ENCODE data around the gene TRPM6.

The TRPM6 gene

GRCh38 chr9:74718709-74719108 is 169.0 kb downstream of the TRPM6 start:
- DNase-seq (ENCODE audit: low read depth in 2 of 2): no peak

- no peak for DNase-seq (ENCODE audit: low read depth in 2 of 2)
Observed at GRCh38 chr9:74711341-74711740, 176.4 kb downstream of the TRPM6 start.

- no peak for DNase-seq (ENCODE audit: low read depth in 2 of 2)
Observed at GRCh38 chr9:74697535-74697934, 190.2 kb downstream of the TRPM6 start.

- no peak for DNase-seq (ENCODE audit: low read depth in 2 of 2)
Observed at GRCh38 chr9:74696520-74696919, 191.2 kb downstream of the TRPM6 start.

- no peak for DNase-seq (ENCODE audit: low read depth in 2 of 2)
Observed at GRCh38 chr9:74691058-74691457, 196.7 kb downstream of the TRPM6 start.

GRCh38 chr9:74683322-74683721 is 204.4 kb downstream of the TRPM6 start:
- DNase-seq (ENCODE audit: low read depth in 2 of 2): no peak

- no peak for DNase-seq (ENCODE audit: low read depth in 2 of 2)
Observed at GRCh38 chr9:74681906-74682305, 205.8 kb downstream of the TRPM6 start.

- DNase-seq (ENCODE audit: low read depth in 2 of 2): no peak
Observed at GRCh38 chr9:74674077-74674476, 213.6 kb downstream of the TRPM6 start.

All from stimulated activated CD8-positive, alpha-beta memory T cell treated with anti-CD3 and anti-CD28 coated beads, Interleukin-2, amount 100 ng/mL, for 48 hours (primary cell).